ENCODE results near the gene POU4F2.
"Not testable (repeated sequence)": the region's sequence is repeated elsewhere in the genome, so short reads cannot be mapped to it uniquely, and the experiment has no call there.

Gene POU4F2

GRCh38 chr4:146654687-146655520 lies 16.2 kb downstream of the POU4F2 start:
- no peaks in the 10 kb centered on the region for H3K36me3 ChIP-seq (ENCODE audit: control insufficient read depth, insufficient read depth, low read length)
- no peak overlapping the region for H3K27ac ChIP-seq (ENCODE audit: insufficient read depth, low read depth, low read length, poor library complexity, severe bottlenecking)
- peaks cover 6% of the 10 kb centered on the region for H3K4me1 ChIP-seq (ENCODE audit: control insufficient read depth, insufficient read depth, low read length)
- H3K4me3 ChIP-seq (ENCODE audit: insufficient read depth, low read depth, low read length), result peak overlapping the region; percentile 45
- H3K27me3 ChIP-seq (ENCODE audit: control insufficient read depth, insufficient read depth, low read length, poor library complexity, severe bottlenecking), result peaks cover 84% of the 10 kb centered on the region
- WGBS, 2 experiments, result 0% methylated on average over 72 of the region's 72 CpGs
- H3K9me3 ChIP-seq (ENCODE audit: control insufficient read depth, low read length), result no peaks in the 10 kb centered on the region

- Histone ChIP-seq H3K4me1 (ENCODE audit: control insufficient read depth, insufficient read depth, low read length) (peaks cover 6% of the 10 kb centered on the region), H3K9me3 (ENCODE audit: control insufficient read depth, low read length) (no peaks in the 10 kb centered on the region), H3K36me3 (ENCODE audit: control insufficient read depth, insufficient read depth, low read length) (no peaks in the 10 kb centered on the region), H3K4me3 (ENCODE audit: insufficient read depth, low read depth, low read length) (peak overlapping the region; percentile 45), H3K27me3 (ENCODE audit: control insufficient read depth, insufficient read depth, low read length, poor library complexity, severe bottlenecking) (peaks cover 78% of the 10 kb centered on the region), H3K27ac (ENCODE audit: insufficient read depth, low read depth, low read length, poor library complexity, severe bottlenecking) (no peak overlapping the region)
- 1 to 2% methylated on average over 8 to 9 of the region's 9 CpGs for WGBS, 2 experiments
Observed at GRCh38 chr4:146655521-146655856, 16.8 kb downstream of the POU4F2 start.

- Histone ChIP-seq H3K27me3 (ENCODE audit: control insufficient read depth, insufficient read depth, low read length, poor library complexity, severe bottlenecking) (peaks cover 19% of the 10 kb centered on the region), H3K36me3 (ENCODE audit: control insufficient read depth, insufficient read depth, low read length) (no peaks in the 10 kb centered on the region), H3K27ac (ENCODE audit: insufficient read depth, low read depth, low read length, poor library complexity, severe bottlenecking) (no peak overlapping the region), H3K9me3 (ENCODE audit: control insufficient read depth, low read length) (no peaks in the 10 kb centered on the region), H3K4me1 (ENCODE audit: control insufficient read depth, insufficient read depth, low read length) (no peaks in the 10 kb centered on the region), H3K4me3 (ENCODE audit: insufficient read depth, low read depth, low read length) (no peak overlapping the region)
- 85% methylated on average over 2 to 4 of the region's 4 CpGs for WGBS, 2 experiments
Observed at GRCh38 chr4:146661367-146661766, 22.7 kb downstream of the POU4F2 start.

- H3K9me3 ChIP-seq (ENCODE audit: control insufficient read depth, low read length); H3K36me3 ChIP-seq (ENCODE audit: control insufficient read depth, insufficient read depth, low read length); H3K27ac ChIP-seq (ENCODE audit: insufficient read depth, low read depth, low read length, poor library complexity, severe bottlenecking); H3K4me3 ChIP-seq (ENCODE audit: insufficient read depth, low read depth, low read length); H3K27me3 ChIP-seq (ENCODE audit: control insufficient read depth, insufficient read depth, low read length, poor library complexity, severe bottlenecking); H3K4me1 ChIP-seq (ENCODE audit: control insufficient read depth, insufficient read depth, low read length): not testable (repeated sequence)
- 20 to 25% methylated on average over 6 of the region's 6 CpGs for WGBS, 2 experiments
Observed at GRCh38 chr4:146663968-146664311, 25.2 kb downstream of the POU4F2 start.

- H3K27ac ChIP-seq (ENCODE audit: insufficient read depth, low read depth, low read length, poor library complexity, severe bottlenecking), result no peak overlapping the region
- 87% methylated on average over 2 of the region's 2 CpGs for WGBS, 2 experiments
- no peaks in the 10 kb centered on the region for H3K27me3 ChIP-seq (ENCODE audit: control insufficient read depth, insufficient read depth, low read length, poor library complexity, severe bottlenecking)
- no peaks in the 10 kb centered on the region for H3K4me1 ChIP-seq (ENCODE audit: control insufficient read depth, insufficient read depth, low read length)
- H3K9me3 ChIP-seq (ENCODE audit: control insufficient read depth, low read length), result no peaks in the 10 kb centered on the region
- no peaks in the 10 kb centered on the region for H3K36me3 ChIP-seq (ENCODE audit: control insufficient read depth, insufficient read depth, low read length)
- H3K4me3 ChIP-seq (ENCODE audit: insufficient read depth, low read depth, low read length), result no peak overlapping the region
Observed at GRCh38 chr4:146674829-146675570, 36.3 kb downstream of the POU4F2 start.
